ENCODE results near the gene LRPAP1.

DNA sequence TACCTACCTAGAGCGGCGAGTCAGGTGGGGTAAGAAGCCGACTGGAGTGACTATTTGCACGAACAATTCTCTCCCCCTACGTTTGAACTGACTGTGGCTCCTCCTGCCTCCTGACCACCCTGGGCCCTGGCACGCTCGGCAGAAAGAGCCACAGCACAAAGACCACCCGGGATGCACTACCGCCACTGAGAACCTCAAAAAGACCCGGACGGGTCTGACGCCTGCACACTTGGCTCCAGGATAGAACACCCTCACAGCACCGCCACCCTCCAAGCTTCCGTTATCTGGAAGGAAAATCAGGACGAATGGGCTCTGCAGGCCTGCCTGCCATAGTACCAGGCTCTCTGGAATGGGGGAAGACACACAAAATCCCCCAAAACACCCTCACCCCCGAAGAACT, 2.2 kb downstream of the LRPAP1 start:
- no peak for TF ChIP-seq POLR2A (IDR thresholded peaks at IDR 0.05; ENCODE audit: low read length)
- no peak for TF ChIP-seq GATA1 (IDR thresholded peaks at IDR 0.05; ENCODE audit: low read depth, low read length)
